HG03064 (cell line): ENCODE measurements around the gene PPP2R5C.

Experiments used
- ATAC-seq: cut with Tn5 transposase; IDR thresholded peaks from one replicate; pipeline ENCODE4 v1.9.1; 2021; ENCODE audit warnings: low read depth; ENCODE audit not compliant: unreplicated experiment

PPP2R5C gene

GRCh38 chr14:101878822-101879528 is 117.5 kb downstream of the PPP2R5C start:
- ATAC-seq = no peak

DNA sequence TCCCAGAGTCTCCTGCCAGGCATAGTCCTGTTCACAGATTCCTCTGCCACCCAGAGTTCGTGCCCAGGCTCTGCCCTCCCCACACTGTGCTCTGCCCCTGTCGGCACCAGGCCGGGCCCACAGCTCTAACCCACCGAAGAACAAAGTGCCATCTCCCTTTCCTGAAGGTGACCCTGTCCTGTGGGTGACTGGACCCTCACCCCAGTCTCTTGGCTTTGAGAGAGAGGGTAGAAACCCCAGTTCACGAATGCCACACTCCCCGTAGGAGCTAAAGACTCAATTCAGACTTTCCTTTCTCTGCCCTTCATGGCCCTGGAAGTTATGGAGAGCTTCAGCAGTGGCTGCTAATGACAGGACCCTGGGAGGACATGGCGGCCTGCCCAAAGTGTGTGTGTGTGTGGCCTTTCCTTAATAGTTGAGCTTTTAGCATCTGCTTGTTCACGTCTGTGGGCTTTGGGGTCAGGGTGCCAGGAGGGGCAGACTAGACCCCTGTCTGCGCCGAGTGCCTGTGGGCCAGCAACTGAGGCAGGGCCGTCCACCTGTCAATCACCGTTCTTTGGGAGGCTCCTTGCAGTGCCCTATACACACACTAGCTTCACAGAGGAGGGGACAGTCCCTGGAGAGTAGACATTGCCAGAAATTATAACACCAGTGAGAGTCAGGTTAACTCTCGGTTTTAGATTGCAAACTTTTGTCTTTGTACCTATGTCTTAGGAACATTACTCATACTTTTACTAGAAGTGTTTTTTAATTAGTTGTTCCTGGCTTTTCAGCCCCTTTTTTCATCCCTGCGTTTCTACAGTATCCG is 118.2 kb downstream of the PPP2R5C start:
- no peak for ATAC-seq

- ATAC-seq = no peak
Observed at GRCh38 chr14:101881426-101881825, 119.9 kb downstream of the PPP2R5C start.

- no peak for ATAC-seq
Observed at GRCh38 chr14:101882141-101882935, 120.8 kb downstream of the PPP2R5C start.

DNA sequence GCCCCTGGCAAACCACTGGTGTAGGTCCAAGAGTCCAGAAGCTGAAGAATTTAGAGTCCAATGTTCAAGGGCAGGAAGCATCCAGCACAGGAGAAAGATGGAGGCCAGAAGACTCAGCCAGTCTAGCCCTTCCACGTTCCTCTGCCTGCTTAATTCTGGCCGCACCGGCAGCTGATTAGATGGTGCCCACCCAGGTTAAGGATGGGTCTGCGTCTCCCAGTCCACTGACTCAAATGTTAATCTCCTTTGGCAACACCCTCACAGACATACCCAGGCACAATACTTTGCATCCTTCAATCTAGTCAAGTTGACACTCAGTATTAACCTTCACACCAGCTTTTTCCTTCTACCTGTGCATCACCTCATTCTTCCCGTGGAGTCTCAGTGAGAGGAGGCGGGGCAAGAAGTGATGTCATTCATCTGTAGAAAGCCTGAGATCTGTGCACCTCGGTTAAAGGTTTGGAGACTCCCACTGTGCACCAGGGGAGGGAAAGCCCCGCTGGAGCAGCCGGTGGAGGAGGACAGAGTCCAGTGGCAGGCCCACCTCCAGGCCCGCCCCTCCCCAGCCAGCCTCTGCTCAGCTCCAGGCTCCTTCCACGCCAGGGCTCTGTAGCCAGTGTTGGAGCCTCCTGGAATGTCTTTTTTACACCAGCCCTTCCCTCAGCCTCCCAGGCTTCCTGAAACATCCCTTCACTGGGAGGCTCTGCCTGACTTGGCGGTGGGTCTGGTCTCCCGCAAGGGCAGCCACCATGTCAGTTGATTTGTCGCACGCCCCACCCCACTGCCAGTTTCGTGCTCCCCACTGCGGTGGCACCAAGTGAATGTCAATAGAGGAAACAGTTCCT is 122.8 kb downstream of the PPP2R5C start:
- no peak for ATAC-seq

GRCh38 chr14:101884934-101885576 is 123.5 kb downstream of the PPP2R5C start:
- ATAC-seq = no peak

- no peak for ATAC-seq
Observed at GRCh38 chr14:101887219-101887618, 125.7 kb downstream of the PPP2R5C start.

DNA sequence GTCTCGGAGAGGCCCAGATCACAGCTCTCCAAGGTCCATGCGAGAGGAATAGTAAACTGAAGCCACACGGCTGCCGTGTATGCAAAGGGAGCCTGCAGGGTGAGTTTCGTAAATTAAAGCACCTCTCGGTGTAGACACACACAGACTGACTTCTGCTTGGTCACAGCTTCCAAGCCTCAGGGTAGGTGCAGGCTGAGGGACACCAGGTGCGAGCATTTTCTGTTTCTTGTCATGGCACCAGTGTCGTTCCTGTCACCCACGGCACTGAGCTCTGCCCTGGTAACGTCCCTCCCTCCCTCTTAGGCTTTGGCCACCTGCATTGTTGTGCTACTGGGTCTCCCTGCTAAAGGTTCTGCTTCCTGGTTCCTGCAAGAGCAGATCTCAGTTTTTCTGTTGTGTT is 126.7 kb downstream of the PPP2R5C start:
- no peak for ATAC-seq

DNA sequence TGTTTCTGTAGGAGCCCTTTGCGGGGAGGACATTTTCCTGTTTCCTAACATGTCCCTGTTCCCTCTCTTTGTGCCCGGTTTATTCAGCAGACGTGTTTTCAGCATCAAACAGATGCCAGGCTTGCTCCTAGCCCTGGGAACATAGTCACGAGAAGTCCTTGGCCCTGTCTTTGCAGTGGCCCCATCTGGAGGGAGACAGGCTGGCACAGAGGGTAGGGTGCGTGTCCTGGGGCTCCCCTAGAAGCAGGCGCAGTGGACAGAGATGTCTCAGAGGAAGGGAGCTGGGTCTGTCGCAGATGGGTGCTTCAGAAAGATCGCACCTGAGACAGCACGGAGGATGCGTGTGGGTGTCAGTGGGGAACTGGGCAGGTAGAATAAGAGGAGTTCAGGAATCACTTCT is 127.9 kb downstream of the PPP2R5C start:
- ATAC-seq = no peak

DNA sequence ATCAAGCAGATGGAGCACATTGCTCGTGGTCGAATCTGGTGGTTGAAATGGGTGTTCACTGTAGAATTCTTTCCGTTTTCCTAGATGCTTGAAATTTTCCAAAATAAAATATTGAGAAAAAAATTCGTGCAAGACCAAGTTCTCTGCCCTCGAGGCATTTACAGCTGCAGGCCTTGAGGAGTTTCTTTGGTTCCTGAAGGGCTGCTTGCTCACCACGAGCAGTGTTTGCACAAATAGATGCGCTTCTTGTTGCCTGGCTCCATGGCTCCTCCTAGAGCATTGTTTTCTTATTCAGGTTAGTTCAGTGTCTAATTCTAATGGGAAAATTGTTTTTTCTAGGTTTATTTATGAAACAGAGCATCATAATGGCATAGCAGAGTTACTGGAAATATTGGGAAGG is 128.4 kb downstream of the PPP2R5C start:
- no peak for ATAC-seq

- no peak for ATAC-seq
Observed at GRCh38 chr14:101891471-101891870, 130.0 kb downstream of the PPP2R5C start.

DNA sequence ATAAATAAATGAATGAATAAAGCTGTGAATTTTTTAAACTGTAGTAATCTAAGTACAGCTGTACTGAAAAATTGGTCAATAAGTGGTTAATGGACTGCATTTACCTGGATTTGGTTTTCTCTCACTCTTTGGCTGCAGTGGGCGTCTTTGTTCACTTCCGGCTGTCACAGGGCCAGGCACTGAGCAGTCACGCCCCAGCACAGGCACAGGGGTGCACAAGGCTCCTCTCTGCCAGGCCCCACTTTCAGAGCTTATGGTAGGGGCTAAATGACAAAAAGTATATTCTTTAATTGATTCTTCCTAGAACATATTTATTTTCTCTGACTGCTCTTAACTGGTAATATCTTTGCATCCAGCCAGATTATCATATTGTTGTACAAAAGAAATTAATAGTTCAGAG is 132.2 kb downstream of the PPP2R5C start:
- no peak for ATAC-seq

DNA sequence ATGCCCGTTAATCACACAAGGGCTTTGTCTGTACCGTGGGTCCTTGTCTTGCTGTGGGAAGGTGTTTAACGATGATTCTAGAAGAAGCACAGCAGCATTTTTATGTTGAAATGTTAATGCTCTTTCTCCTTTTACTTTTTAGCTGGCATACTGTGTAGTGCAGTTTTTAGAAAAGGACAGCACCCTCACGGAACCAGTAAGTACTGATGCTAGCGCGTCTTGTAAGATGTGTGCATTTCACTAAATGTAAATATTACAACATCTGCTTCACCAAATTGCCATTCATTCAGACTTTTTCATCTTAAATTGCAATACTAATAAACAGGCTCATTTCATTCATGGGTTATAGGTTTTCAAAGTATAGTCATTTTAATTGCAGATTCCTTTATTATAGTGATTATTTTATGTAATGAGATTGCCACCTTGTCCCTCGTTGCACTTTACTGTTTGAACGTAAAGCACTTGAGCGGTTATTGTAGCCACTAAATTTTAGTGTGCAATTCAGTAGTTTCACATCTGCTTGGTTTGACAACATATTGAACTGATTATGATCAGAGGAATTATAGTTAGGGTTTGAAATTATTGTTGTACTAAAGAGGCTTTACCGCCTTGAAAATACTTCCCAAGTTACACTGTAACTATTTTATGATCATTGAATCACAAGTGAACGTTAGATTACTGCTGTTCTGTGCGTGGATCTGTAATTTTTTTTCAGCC is 133.0 kb downstream of the PPP2R5C start:
- ATAC-seq = no peak

- ATAC-seq = no peak
Observed at GRCh38 chr14:101895256-101895655, 133.7 kb downstream of the PPP2R5C start.

- no peak for ATAC-seq
Observed at GRCh38 chr14:101897326-101897725, 135.8 kb downstream of the PPP2R5C start.

- no peak for ATAC-seq
Observed at GRCh38 chr14:101898416-101898815, 136.9 kb downstream of the PPP2R5C start.

DNA sequence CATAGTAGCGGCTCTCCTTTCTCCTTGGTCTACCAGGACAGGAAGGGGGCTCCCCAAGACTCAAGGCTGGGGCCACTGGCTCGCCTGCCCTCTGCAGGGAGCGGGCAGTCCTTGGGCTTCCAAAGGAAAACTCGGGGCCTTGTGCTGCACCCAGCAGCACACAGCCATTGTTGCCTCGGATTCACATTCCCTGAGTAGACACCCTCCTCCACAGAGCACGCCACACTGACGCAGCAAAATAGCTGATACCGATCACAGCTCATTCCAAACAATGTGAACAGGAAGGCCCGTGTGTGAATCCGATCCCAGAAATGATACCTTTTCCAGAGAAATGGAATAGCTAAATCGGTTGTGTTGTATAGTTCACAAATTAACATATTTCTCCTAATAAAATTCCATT is 137.8 kb downstream of the PPP2R5C start:
- ATAC-seq = no peak

- no peak for ATAC-seq
Observed at GRCh38 chr14:101900253-101900652, 138.7 kb downstream of the PPP2R5C start.

- ATAC-seq = no peak
Observed at GRCh38 chr14:101903111-101903561, 141.6 kb downstream of the PPP2R5C start.
